Left ventricle myocardium inferior (tissue), 1 donor: Measurements from ENCODE around the gene DYRK1B. TPM values are rescaled to one million over a fixed set of nuclear protein-coding genes. Genes with fewer than 3 reads are reported as not detected.

Experiments used
- DNase-seq: peaks from one replicate; pipeline ENCODE4 v3.0.0-alpha.2; 2020
- H3K27ac ChIP-seq: fragments of 200-600 bp; replicated peaks from 2 replicates; pipeline ENCODE4 v1.8.0; 2021
- H3K27me3 ChIP-seq: fragments of 200-600 bp; 2 replicates; pipeline ENCODE4 v1.8.0; 2021; ENCODE audit warnings: low read depth
- H3K36me3 ChIP-seq: fragments of 200-600 bp; 2 replicates; pipeline ENCODE4 v1.8.0; 2021
- H3K4me1 ChIP-seq: fragments of 200-600 bp; 2 replicates; pipeline ENCODE4 v1.8.0; 2021
- H3K4me3 ChIP-seq: fragments of 200-600 bp; 2 replicates; pipeline ENCODE4 v1.8.0; 2021; ENCODE audit warnings: mild to moderate bottlenecking, moderate library complexity
- H3K9me3 ChIP-seq: fragments of 200-600 bp; replicated peaks from 2 replicates; pipeline ENCODE4 v1.8.0; 2021
- intact Hi-C: fragments of 100-400 bp; cut with micrococcal nuclease; formaldehyde crosslinking; loops from one replicate; pipeline ENCODE4 v1.11.0; 2022
- total RNA-seq: library from RNA; stranded (reverse); fragmentation: NEBNext Ultra II Directional; extraction: Animal tissue kit (Norgen Biotek cat#: 25700); gene quantifications from one replicate; pipeline ENCODE4 v1.2.1, GENCODE V29; 2021
- TF ChIP-seq, protein P1 (sequence below): fragments of 200-600 bp; IDR thresholded peaks from 2 replicates; pipeline ENCODE4 v1.8.0; 2021; ENCODE audit warnings: antibody characterized with exemption, mild to moderate bottlenecking, borderline replicate concordance
- donor health status: DM: no; HTN: yes; CAD: no; lungs with severe emphysema.

The DYRK1B gene
- total RNA-seq, 1 donor from 2014 or later = 30.2 TPM

DNA sequence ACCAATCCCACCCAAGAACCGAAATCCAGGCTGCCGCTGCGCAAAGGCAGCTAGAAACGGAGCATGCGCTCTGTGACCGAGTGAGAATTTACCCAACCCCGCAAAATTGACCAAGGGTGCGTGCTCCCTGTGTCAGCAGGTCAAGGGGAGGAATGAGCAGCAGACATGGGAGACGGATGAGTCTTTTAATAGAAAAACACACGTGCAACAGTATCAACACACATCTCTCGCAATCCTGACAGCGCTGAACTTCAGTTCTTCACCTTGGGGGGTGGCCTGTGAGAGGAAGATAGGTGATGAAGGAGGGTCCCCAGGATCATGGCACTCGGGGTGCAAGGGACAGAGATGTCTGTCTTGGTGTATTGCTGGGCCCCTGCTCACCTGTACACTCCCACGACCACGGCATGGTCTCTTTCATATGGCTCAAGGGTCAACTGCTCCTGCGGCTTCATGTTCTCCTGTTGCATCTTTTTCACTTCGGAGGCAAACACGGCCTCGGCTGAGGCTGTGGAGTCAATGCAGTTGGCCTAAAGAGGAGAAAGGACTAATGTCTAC lies 402 bp upstream of the DYRK1B start:
- H3K27me3 ChIP-seq = no peaks in the 10 kb centered on the region
- TF ChIP-seq, protein P1, sequence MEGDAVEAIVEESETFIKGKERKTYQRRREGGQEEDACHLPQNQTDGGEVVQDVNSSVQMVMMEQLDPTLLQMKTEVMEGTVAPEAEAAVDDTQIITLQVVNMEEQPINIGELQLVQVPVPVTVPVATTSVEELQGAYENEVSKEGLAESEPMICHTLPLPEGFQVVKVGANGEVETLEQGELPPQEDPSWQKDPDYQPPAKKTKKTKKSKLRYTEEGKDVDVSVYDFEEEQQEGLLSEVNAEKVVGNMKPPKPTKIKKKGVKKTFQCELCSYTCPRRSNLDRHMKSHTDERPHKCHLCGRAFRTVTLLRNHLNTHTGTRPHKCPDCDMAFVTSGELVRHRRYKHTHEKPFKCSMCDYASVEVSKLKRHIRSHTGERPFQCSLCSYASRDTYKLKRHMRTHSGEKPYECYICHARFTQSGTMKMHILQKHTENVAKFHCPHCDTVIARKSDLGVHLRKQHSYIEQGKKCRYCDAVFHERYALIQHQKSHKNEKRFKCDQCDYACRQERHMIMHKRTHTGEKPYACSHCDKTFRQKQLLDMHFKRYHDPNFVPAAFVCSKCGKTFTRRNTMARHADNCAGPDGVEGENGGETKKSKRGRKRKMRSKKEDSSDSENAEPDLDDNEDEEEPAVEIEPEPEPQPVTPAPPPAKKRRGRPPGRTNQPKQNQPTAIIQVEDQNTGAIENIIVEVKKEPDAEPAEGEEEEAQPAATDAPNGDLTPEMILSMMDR = no peak
- intact Hi-C loops = no loop called here
- no peaks in the 10 kb centered on the region for H3K9me3 ChIP-seq
- H3K4me3 ChIP-seq = peak overlapping the region; percentile 91
- peak overlapping the region; percentile 90 for H3K27ac ChIP-seq
- peaks cover 28% of the 10 kb centered on the region for H3K4me1 ChIP-seq
- no peak for DNase-seq
- H3K36me3 ChIP-seq = peaks cover 72% of the 10 kb centered on the region

DNA sequence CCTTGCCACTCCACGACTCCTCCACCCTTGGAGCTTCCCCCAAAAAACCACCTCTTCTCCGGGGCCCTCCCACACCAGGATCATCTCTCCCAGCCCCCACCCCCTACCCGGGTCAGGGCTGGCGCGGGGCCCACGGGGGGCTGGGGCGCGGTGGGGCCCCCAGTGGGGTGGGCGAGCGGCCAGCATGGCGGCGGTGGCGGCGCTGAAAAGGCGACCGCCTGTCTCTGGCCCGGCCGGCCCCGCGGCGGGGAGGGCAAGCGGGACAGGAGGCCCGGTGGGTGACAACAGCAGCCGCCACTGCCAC lies 850 bp downstream of the DYRK1B start:
- DNase-seq = no peak
- H3K36me3 ChIP-seq = peaks cover 73% of the 10 kb centered on the region
- TF ChIP-seq, protein P1 = no peak
- no peaks in the 10 kb centered on the region for H3K9me3 ChIP-seq
- H3K4me3 ChIP-seq = peak overlapping the region; percentile 91
- peak overlapping the region; percentile 90 for H3K27ac ChIP-seq
- H3K27me3 ChIP-seq = no peaks in the 10 kb centered on the region
- peaks cover 30% of the 10 kb centered on the region for H3K4me1 ChIP-seq
- intact Hi-C loops = no loop called here

DNA sequence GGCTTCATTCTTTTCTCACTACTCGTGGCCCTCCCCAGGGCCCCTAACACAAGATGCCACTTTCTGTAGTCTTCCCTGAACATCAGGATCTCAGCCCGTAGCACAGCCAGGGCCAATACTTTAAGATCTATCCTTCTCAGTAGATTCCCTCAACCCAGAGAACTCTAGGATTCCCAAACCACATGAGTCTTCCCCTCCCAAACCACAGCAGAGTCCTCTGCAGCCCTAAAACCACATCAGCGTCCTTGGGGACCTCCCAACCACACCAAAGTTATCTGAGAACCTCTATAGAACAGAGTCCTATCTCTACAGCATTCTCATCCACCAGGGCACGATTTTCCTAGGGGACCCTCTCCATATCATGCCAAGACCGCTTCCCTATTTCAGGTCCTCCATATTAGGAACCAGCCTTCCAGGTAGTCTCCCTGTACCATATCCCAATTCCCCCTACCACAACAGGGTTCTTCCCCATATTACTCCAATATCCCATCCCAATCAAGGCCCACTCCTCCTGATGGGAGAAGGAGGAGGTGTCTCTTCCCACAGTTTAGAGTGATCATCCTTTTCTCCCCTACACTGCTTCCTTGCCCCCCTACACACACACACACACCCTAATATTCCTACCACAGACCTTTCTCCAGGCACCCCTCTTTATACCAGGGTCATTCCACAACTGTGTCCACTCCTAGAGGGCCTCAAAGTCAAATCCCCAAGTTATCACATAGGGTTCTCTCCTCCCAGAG lies 1.4 kb downstream of the DYRK1B start:
- TF ChIP-seq, protein P1 = no peak
- Histone ChIP-seq H3K36me3 (peaks cover 73% of the 10 kb centered on the region), H3K4me3 (peak overlapping the region; percentile 91), H3K27me3 (no peaks in the 10 kb centered on the region), H3K27ac (peak overlapping the region; percentile 90), H3K9me3 (no peaks in the 10 kb centered on the region), H3K4me1 (peaks cover 31% of the 10 kb centered on the region)
- intact Hi-C loops = no loop called here
- DNase-seq = no peak

DNA sequence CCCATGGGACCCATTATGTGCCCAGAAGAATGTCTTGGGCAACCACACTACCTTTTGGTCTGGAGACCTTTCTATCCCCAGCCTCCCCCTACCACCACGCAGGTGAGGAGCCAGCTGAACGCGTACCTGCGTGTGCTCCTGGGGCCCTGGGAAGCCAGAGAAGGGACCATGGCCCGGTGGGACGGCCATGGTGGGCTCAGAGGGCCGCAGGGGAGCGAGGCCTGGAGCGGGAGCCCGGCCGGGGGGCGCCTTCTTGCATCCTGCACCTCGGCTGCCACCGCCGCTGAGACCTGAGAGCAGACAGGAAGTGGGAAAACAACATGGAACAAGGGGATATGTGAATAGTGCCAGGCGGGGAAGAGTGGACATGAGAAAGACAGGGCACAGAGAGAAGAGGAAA lies 2.3 kb downstream of the DYRK1B start:
- Histone ChIP-seq H3K27me3 (no peaks in the 10 kb centered on the region), H3K4me1 (peaks cover 31% of the 10 kb centered on the region), H3K27ac (no peak overlapping the region), H3K36me3 (peaks cover 73% of the 10 kb centered on the region), H3K9me3 (no peaks in the 10 kb centered on the region), H3K4me3 (no peak overlapping the region)
- intact Hi-C loops = no loop called here
- DNase-seq = no peak
- TF ChIP-seq, protein P1 = no peak

DNA sequence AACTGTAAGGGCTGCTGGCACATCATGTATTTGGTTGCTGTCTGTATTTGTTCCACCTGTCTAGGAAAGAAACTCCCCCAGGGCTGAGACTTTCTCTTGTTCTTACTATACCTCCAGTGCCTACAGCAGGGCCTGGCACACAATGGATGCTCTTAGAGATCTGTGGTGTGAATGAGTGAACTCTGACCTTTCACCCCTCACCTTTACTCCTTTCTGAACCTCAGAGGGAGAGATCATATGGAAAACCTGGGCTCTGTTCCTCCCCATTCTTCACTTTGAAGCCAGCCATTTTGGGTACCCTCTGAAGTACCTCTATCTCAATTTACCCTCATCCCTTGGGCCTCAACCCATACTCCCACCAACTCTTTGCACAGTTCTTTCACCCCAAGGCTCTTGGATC lies 3.1 kb downstream of the DYRK1B start:
- TF ChIP-seq, protein P1 = no peak
- Histone ChIP-seq H3K9me3 (no peaks in the 10 kb centered on the region), H3K27me3 (no peaks in the 10 kb centered on the region), H3K36me3 (peaks cover 73% of the 10 kb centered on the region), H3K27ac (no peak overlapping the region), H3K4me1 (peaks cover 31% of the 10 kb centered on the region), H3K4me3 (no peak overlapping the region)
- intact Hi-C loops = no loop called here
- no peak for DNase-seq
